GM06990 (cell line): ENCODE measurements around the gene CFAP58.

ENCODE experiments used
- DNase-seq: peaks from one replicate; pipeline ENCODE4 v3.0.0-alpha.2; 2011; ENCODE audit not compliant: insufficient read length; ENCODE audit errors: extremely low read depth
- H3K27me3 ChIP-seq: replicated peaks from 2 replicates; pipeline ENCODE4 v1.6.0; 2011; ENCODE audit warnings: low read length; ENCODE audit not compliant: control insufficient read depth, insufficient read depth
- H3K36me3 ChIP-seq: 2 replicates; pipeline ENCODE4 v1.5.1; 2011; ENCODE audit warnings: low read length; ENCODE audit not compliant: control insufficient read depth, insufficient read depth
- H3K4me3 ChIP-seq: replicated peaks from 2 replicates; pipeline ENCODE4 v1.5.1; 2011; ENCODE audit warnings: low read depth, mild to moderate bottlenecking, control low read depth, low read length
- CTCF ChIP-seq: IDR thresholded peaks from 2 replicates; pipeline ENCODE4 v1.5.1; 2011; ENCODE audit warnings: low read length, control low read depth, mild to moderate bottlenecking, inconsistent platforms; ENCODE audit not compliant: insufficient read depth, poor library complexity, severe bottlenecking

The CFAP58 gene

DNA sequence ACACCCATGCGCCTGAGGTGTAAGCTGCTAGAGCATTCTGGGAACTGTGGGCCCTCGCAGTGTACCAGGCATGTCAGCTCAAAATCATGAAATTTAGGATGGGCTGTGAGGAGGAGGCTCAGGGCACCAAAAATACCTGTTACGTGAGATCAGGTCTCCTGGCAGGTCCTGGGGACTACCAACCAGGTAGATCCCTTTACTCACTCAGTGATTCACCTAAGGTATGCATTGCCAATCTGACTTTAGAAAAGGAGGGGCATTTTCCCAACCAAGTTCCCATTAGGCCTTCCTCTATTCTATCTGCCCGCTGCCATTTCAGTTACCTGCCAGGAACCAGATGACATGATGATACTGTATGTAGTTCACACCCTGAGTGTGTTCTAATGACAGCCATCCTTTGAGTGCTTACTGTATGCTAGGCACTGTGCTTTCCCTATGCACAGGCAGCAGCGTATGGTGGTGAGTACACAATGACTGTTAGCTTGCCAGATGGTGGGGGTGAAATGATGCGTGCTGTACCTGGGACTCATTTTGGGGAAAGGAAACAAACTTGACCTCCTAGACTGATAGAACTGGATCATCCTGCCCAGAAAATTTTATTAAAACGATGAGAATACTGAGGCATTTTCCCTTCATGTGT lies 62.0 kb downstream of the CFAP58 start:
- Histone ChIP-seq H3K27me3 (no peaks in the 10 kb centered on the region; the same call in 1 of the 2 replicates), H3K36me3 (no peaks in the 10 kb centered on the region), H3K4me3 (no peak overlapping the region)
- TF ChIP-seq CTCF = no peak
- DNase-seq = no peak

DNA sequence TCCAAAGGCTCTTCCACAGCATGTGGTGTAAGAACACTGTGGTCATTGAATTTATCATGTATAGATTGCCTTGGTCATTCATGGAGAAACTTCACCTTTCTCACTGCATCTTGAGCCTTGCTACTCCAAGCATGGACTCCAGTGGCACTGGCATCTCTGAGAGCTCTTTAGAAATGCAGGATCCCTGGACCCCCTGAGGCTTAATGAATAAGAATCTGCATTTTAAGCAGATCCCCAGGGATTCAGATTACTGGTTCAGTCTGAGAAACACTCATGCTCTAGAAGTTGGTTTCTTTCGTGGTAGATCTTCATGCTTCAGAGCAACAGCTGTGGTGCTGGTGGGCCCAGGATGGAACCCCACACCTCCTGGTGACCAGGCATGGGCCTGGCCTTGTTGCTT lies 63.2 kb downstream of the CFAP58 start:
- Histone ChIP-seq H3K4me3 (no peak overlapping the region), H3K36me3 (no peaks in the 10 kb centered on the region), H3K27me3 (no peaks in the 10 kb centered on the region; the same call in 1 of the 2 replicates)
- no peak for DNase-seq
- no peak for TF ChIP-seq CTCF

GRCh38 chr10:104417637-104418292 lies 64.1 kb downstream of the CFAP58 start:
- no peaks in the 10 kb centered on the region for H3K36me3 ChIP-seq
- H3K27me3 ChIP-seq = no peaks in the 10 kb centered on the region; the same call in 1 of the 2 replicates
- no peak for DNase-seq
- no peak overlapping the region for H3K4me3 ChIP-seq
- no peak for TF ChIP-seq CTCF

GRCh38 chr10:104424719-104425118 lies 71.1 kb downstream of the CFAP58 start:
- DNase-seq = peak; percentile 40
- H3K36me3 ChIP-seq = no peaks in the 10 kb centered on the region
- H3K27me3 ChIP-seq = no peaks in the 10 kb centered on the region
- H3K4me3 ChIP-seq = no peak overlapping the region
- TF ChIP-seq CTCF = no peak

GRCh38 chr10:104427989-104428388 lies 74.4 kb downstream of the CFAP58 start:
- no peak for TF ChIP-seq CTCF
- no peak for DNase-seq
- H3K4me3 ChIP-seq = no peak overlapping the region
- no peaks in the 10 kb centered on the region for H3K36me3 ChIP-seq
- no peaks in the 10 kb centered on the region for H3K27me3 ChIP-seq
